HEK293 (cell line): ENCODE measurements around the gene C1QL1.

Experiments used
- CTCF ChIA-PET: fragments of 350-600 bp; formaldehyde crosslinking; extraction: SDS; loops from one replicate; lab custom pipeline; 2021; ENCODE audit warnings: antibody characterized with exemption; lab: Yijun Ruan, JAX
- POLR2A ChIA-PET: fragments of 300-600 bp; formaldehyde crosslinking; extraction: SDS; loops from one replicate; lab custom pipeline; 2020; ENCODE audit warnings: antibody characterized with exemption, inconsistent platforms; lab: Yijun Ruan, JAX
- H3K27ac ChIP-seq: fragments of 200-500 bp; sonication (Bioruptor generic); 2 replicates; pipeline ENCODE4 v1.5.1; 2014; ENCODE audit warnings: low read depth, low read length, control low read depth, inconsistent platforms; ENCODE audit errors: extremely low read depth
- H3K36me3 ChIP-seq, 2 experiments: fragments of 200-500 bp in 1 of 2; sonication (Bioruptor generic) in 1 of 2; 1 replicate in 1 of 2; 2 replicates in 1 of 2; pipeline ENCODE4 v1.5.1; 2014 to 2017; ENCODE audit warnings: inconsistent platforms in 2 of 2, low read length in 2 of 2; ENCODE audit not compliant: control insufficient read depth in 2 of 2, insufficient read depth in 1 of 2
- H3K4me1 ChIP-seq: fragments of 200-500 bp; sonication (Bioruptor generic); 2 replicates; pipeline ENCODE4 v1.5.1; 2014; ENCODE audit warnings: mild to moderate bottlenecking, low read length, inconsistent platforms; ENCODE audit not compliant: control insufficient read depth, insufficient read depth
- H3K4me3 ChIP-seq: 2 replicates; pipeline ENCODE4 v1.5.1; 2011; ENCODE audit warnings: low read depth, mild to moderate bottlenecking, control low read depth, low read length, moderate library complexity
- H3K9me3 ChIP-seq: fragments of 200-500 bp; sonication (Bioruptor generic); 2 replicates; pipeline ENCODE4 v1.5.1; 2014; ENCODE audit warnings: low read depth, low read length, inconsistent platforms; ENCODE audit not compliant: control insufficient read depth, insufficient read depth
- KLF16 ChIP-seq: fragments of 450-650 bp; formaldehyde crosslinking; IDR thresholded peaks from 2 replicates; pipeline ENCODE4 v1.5.1; 2017; ENCODE audit warnings: missing biosample characterization, missing genetic modification characterization
- PRDM4 ChIP-seq: fragments of 450-650 bp; formaldehyde crosslinking; IDR thresholded peaks from 2 replicates; pipeline ENCODE4 v1.5.1; 2017; ENCODE audit warnings: missing biosample characterization, missing genetic modification characterization
- SCRT2 ChIP-seq: fragments of 450-650 bp; formaldehyde crosslinking; IDR thresholded peaks from 2 replicates; pipeline ENCODE4 v1.5.1; 2016; ENCODE audit warnings: missing biosample characterization, missing genetic modification characterization
- SP7 ChIP-seq: fragments of 450-650 bp; formaldehyde crosslinking; IDR thresholded peaks from 2 replicates; pipeline ENCODE4 v1.5.1; 2016; ENCODE audit warnings: missing biosample characterization, missing genetic modification characterization
- ZBTB49 ChIP-seq: fragments of 450-650 bp; formaldehyde crosslinking; IDR thresholded peaks from 2 replicates; pipeline ENCODE4 v1.5.1; 2016; ENCODE audit warnings: missing biosample characterization, missing genetic modification characterization, low read depth
- ZBTB7A ChIP-seq: fragments of 450-650 bp; formaldehyde crosslinking; IDR thresholded peaks from 2 replicates; pipeline ENCODE4 v1.5.1; 2016; ENCODE audit warnings: low read depth, missing biosample characterization, missing genetic modification characterization
- ZFP3 ChIP-seq: fragments of 450-650 bp; formaldehyde crosslinking; IDR thresholded peaks from 2 replicates; pipeline ENCODE4 v1.5.1; 2016; ENCODE audit warnings: low read depth, missing biosample characterization, missing genetic modification characterization
- ZNF223 ChIP-seq: fragments of 450-650 bp; formaldehyde crosslinking; IDR thresholded peaks from 2 replicates; pipeline ENCODE4 v1.5.1; 2016; ENCODE audit warnings: missing biosample characterization, missing genetic modification characterization
- ZNF341 ChIP-seq: fragments of 450-650 bp; formaldehyde crosslinking; IDR thresholded peaks from 2 replicates; pipeline ENCODE4; 2016; ENCODE audit warnings: low read depth, missing biosample characterization, missing genetic modification characterization
- ZNF362 ChIP-seq: fragments of 450-650 bp; formaldehyde crosslinking; IDR thresholded peaks from 2 replicates; pipeline ENCODE4 v1.5.1; 2016; ENCODE audit warnings: missing biosample characterization, missing genetic modification characterization
- ZNF398 ChIP-seq: fragments of 450-650 bp; formaldehyde crosslinking; IDR thresholded peaks from 2 replicates; pipeline ENCODE4 v1.5.1; 2017; ENCODE audit warnings: missing biosample characterization, missing genetic modification characterization
- ZNF404 ChIP-seq: fragments of 450-650 bp; formaldehyde crosslinking; IDR thresholded peaks from 2 replicates; pipeline ENCODE4 v1.5.1; 2017; ENCODE audit warnings: missing biosample characterization, missing genetic modification characterization
- ZNF433 ChIP-seq: fragments of 450-650 bp; formaldehyde crosslinking; IDR thresholded peaks from 2 replicates; pipeline ENCODE4 v1.5.1; 2016; ENCODE audit warnings: missing biosample characterization, missing genetic modification characterization, low read depth
- ZNF555 ChIP-seq: fragments of 450-650 bp; formaldehyde crosslinking; conservative IDR thresholded peaks from 2 replicates; pipeline ENCODE4 v1.5.1; 2017; ENCODE audit warnings: missing biosample characterization, mild to moderate bottlenecking, missing genetic modification characterization, inconsistent platforms
- ZNF621 ChIP-seq: fragments of 450-650 bp; formaldehyde crosslinking; IDR thresholded peaks from 2 replicates; pipeline ENCODE4 v1.5.1; 2017; ENCODE audit warnings: missing biosample characterization, missing genetic modification characterization
- ZNF629 ChIP-seq: fragments of 450-650 bp; formaldehyde crosslinking; IDR thresholded peaks from 2 replicates; pipeline ENCODE4 v1.5.1; 2017; ENCODE audit warnings: missing biosample characterization, missing genetic modification characterization

The C1QL1 gene

GRCh38 chr17:44978807-44979206 lies 10.7 kb upstream of the C1QL1 start (continued):
- TF ChIP-seq ZNF555 (tag by site-specific recombination), result no peak
- TF ChIP-seq ZNF621 (tag by site-specific recombination), result no peak
- TF ChIP-seq SP7 (tag by site-specific recombination), result no peak
- TF ChIP-seq PRDM4 (tag by site-specific recombination), result no peak
- TF ChIP-seq ZBTB49 (tag by site-specific recombination), result no peak
- no peak for TF ChIP-seq ZNF362 (tag by site-specific recombination)
- TF ChIP-seq ZNF433 (tag by site-specific recombination), result no peak
- TF ChIP-seq ZNF404 (tag by site-specific recombination), result no peak
- TF ChIP-seq ZNF223, result no peak
- TF ChIP-seq KLF16, result no peak

GRCh38 chr17:44977814-44978550 lies 9.9 kb upstream of the C1QL1 start:
- no peaks in the 10 kb centered on the region for H3K9me3 ChIP-seq
- POLR2A ChIA-PET, result interaction anchor here (0.6 to 1.2 kb wide), 2 partner anchors 9 to 108 kb away, joined by 3 read pairs; no protein-coding TSS in a partner anchor
- H3K4me3 ChIP-seq, result no peak overlapping the region
- peaks cover 5% of the 10 kb centered on the region; the same call in 1 of the 2 replicates for H3K4me1 ChIP-seq
- TF ChIP-seq ZNF629 (tag by site-specific recombination) (no peak), ZNF398 (0 out of 2 replicates have a peak, but pooled peaks have one; percentile 47), ZNF341 (tag by site-specific recombination) (peak; percentile 52)
- TF ChIP-seq, all 188 proteins: peak for 2
- CTCF ChIA-PET, result interaction anchor here (0.6 to 5.6 kb wide), 6 partner anchors 8 to 294 kb away, joined by 3 to 26 read pairs (median 4); no protein-coding TSS in a partner anchor
- H3K36me3 ChIP-seq, result no peaks in the 10 kb centered on the region
- H3K27ac ChIP-seq, result no peak overlapping the region

GRCh38 chr17:44977065-44977464 lies 9.0 kb upstream of the C1QL1 start:
- CTCF ChIA-PET, result interaction anchor here (0.6 to 5.6 kb wide), 8 partner anchors 9 to 293 kb away, joined by 3 to 26 read pairs (median 3); no protein-coding TSS in a partner anchor
- Histone ChIP-seq H3K27ac (no peak overlapping the region), H3K9me3 (no peaks in the 10 kb centered on the region)
- TF ChIP-seq ZFP3 (tag by site-specific recombination) (0 out of 2 replicates have a peak, but pooled peaks have one; percentile 9), ZBTB7A (tag by site-specific recombination) (no peak), SCRT2 (peak; percentile 59)
- TF ChIP-seq, all 188 proteins: peak for 2
- Histone ChIP-seq H3K36me3 (no peaks in the 10 kb centered on the region), H3K4me1 (peaks cover 5% of the 10 kb centered on the region; the same call in 1 of the 2 replicates), H3K4me3 (no peak overlapping the region)
- POLR2A ChIA-PET, result interaction anchor here (0.6 to 1.2 kb wide), 2 partner anchors 8 to 15 kb away, joined by 3 read pairs; no protein-coding TSS in a partner anchor
